Esophagus muscularis mucosa (tissue), 4 donors: ENCODE results near the gene MS4A15. TPM values are rescaled to one million over a fixed set of nuclear protein-coding genes. Genes with fewer than 3 reads are reported as not detected.

Experiments
- DNase-seq: peaks from one replicate; pipeline ENCODE4 v3.0.0-alpha.2; 2017; ENCODE audit errors: extremely low spot score
- H3K27ac ChIP-seq, 4 donors: fragments of 200-600 bp; sonication (generic); replicated peaks in 1 of 4; 1 replicate in 3 of 4; 2 replicates in 1 of 4; pipeline ENCODE4 v1.5.1; 2016 to 2019; ENCODE audit warnings: mild to moderate bottlenecking in 1 of 4
- H3K27me3 ChIP-seq, 4 donors: fragments of 200-600 bp; sonication (generic); one replicate each; pipeline versions ENCODE4 v1.5.1 to v1.6.0; 2016 to 2019
- H3K36me3 ChIP-seq, 4 donors: fragments of 200-600 bp; sonication (generic); one replicate each; pipeline ENCODE4 v1.5.1; 2016 to 2019
- H3K4me1 ChIP-seq, 4 donors: fragments of 200-600 bp; sonication (generic); one replicate each; pipeline ENCODE4 v1.5.1; 2016 to 2019
- H3K4me3 ChIP-seq, 4 donors: fragments of 200-600 bp; sonication (generic); 1 replicate in 2 of 4; 2 replicates in 2 of 4; pipeline ENCODE4 v1.5.1; 2016 to 2019; ENCODE audit warnings: mild to moderate bottlenecking in 4 of 4, moderate library complexity in 1 of 4
- H3K9me3 ChIP-seq, 4 donors: fragments of 200-600 bp; sonication (generic); 1 replicate in 3 of 4; 2 replicates in 1 of 4; pipeline ENCODE4 v1.5.1; 2016 to 2019
- CTCF ChIP-seq, 3 experiments: fragments of 200-600 bp in 2 of 3; fragments of 450-650 bp in 1 of 3; sonication (generic) in 2 of 3; IDR thresholded peaks; one replicate each; pipeline ENCODE4 v1.5.1; 2017 to 2019; ENCODE audit warnings: antibody characterized with exemption in 3 of 3, mild to moderate bottlenecking in 2 of 3, moderate library complexity in 1 of 3
- EP300 ChIP-seq: sonication (generic); formaldehyde crosslinking; IDR thresholded peaks from one replicate; pipeline ENCODE4 v1.6.1; 2017; ENCODE audit warnings: antibody characterized with exemption
- POLR2A ChIP-seq: fragments of 450-650 bp; IDR thresholded peaks from one replicate; pipeline ENCODE4 v1.6.1; 2017; ENCODE audit warnings: antibody characterized with exemption, moderate library complexity, mild to moderate bottlenecking, low read depth
- POLR2AphosphoS5 ChIP-seq, 2 donors: sonication (generic); formaldehyde crosslinking; IDR thresholded peaks; one replicate each; pipeline ENCODE4 v1.6.1; 2017; ENCODE audit warnings: antibody characterized with exemption in 2 of 2
- WGBS: methylation state at CpG from one replicate; pipeline ENCODE4 v1.1.5; 2018; 5-methylcytosine and 5-hydroxymethylcytosine counted together
- intact Hi-C: fragments of 100-400 bp; cut with DNase I; formaldehyde crosslinking; loops from one replicate; pipeline ENCODE4 v1.15.1; 2023
- total RNA-seq, 4 donors: library from RNA; depleted of rRNA; stranded (reverse); fragments of >200 nt; gene quantifications; one replicate each; pipeline versions ENCODE4 v1.1.0 to v1.2.1, GENCODE V29; 2016

MS4A15 gene
- total RNA-seq, 4 donors from 2014 or later, result 0.40 to 0.52 TPM; not detected in 2

- intact Hi-C loops, result no loop called here
- 47% methylated on average over 4 of the region's 4 CpGs for WGBS
- H3K4me3 ChIP-seq, result no peak overlapping the region
- TF ChIP-seq EP300, result no peak
- TF ChIP-seq POLR2AphosphoS5 (IDR thresholded peaks at IDR 0.05), result no peak
- no peak for TF ChIP-seq CTCF (IDR thresholded peaks at IDR 0.05)
- no peak for TF ChIP-seq POLR2A
- H3K27ac ChIP-seq, result no peak overlapping the region
- no peaks in the 10 kb centered on the region for H3K36me3 ChIP-seq
- peaks cover 0 to 37% (median 0%) of the 10 kb centered on the region in 4 donors for H3K27me3 ChIP-seq
- H3K4me1 ChIP-seq, result no peaks in the 10 kb centered on the region
- DNase-seq, result no peak
- H3K9me3 ChIP-seq, result no peaks in the 10 kb centered on the region
These were observed 4.9 kb downstream of the MS4A15 start for GRCh38 chr11:60761436-60762190.

- Histone ChIP-seq H3K27ac (no peak overlapping the region), H3K4me1 (peaks cover 0 to 4% (median 0%) of the 10 kb centered on the region in 4 donors), H3K27me3 (peaks cover 0 to 42% (median 2%) of the 10 kb centered on the region in 4 donors), H3K9me3 (no peaks in the 10 kb centered on the region), H3K4me3 (no peak overlapping the region), H3K36me3 (no peaks in the 10 kb centered on the region)
- no peak for DNase-seq
- TF ChIP-seq EP300, result no peak
- TF ChIP-seq CTCF (IDR thresholded peaks at IDR 0.05), result no peak
- TF ChIP-seq POLR2AphosphoS5 (IDR thresholded peaks at IDR 0.05), result no peak
- TF ChIP-seq POLR2A, result no peak
- WGBS, result 62% methylated on average over 11 of the region's 11 CpGs
- intact Hi-C loops, result no loop called here
These were observed 6.4 kb downstream of the MS4A15 start for GRCh38 chr11:60762851-60763691.

GRCh38 chr11:60763692-60764369 is 7.2 kb downstream of the MS4A15 start:
- WGBS, result 93% methylated on average over 11 of the region's 11 CpGs
- Histone ChIP-seq H3K27me3 (peaks cover 0 to 47% (median 2%) of the 10 kb centered on the region in 4 donors), H3K9me3 (no peaks in the 10 kb centered on the region), H3K4me3 (no peak overlapping the region), H3K36me3 (no peaks in the 10 kb centered on the region), H3K4me1 (peaks cover 0 to 4% (median 0%) of the 10 kb centered on the region in 4 donors), H3K27ac (no peak overlapping the region)
- DNase-seq, result no peak
- TF ChIP-seq EP300 (no peak), POLR2AphosphoS5 (IDR thresholded peaks at IDR 0.05) (no peak), CTCF (IDR thresholded peaks at IDR 0.05) (no peak), POLR2A (no peak)
- intact Hi-C loops, result no loop called here

GRCh38 chr11:60764879-60765278 is 8.2 kb downstream of the MS4A15 start:
- no peak for DNase-seq
- H3K4me1 ChIP-seq, result peaks cover 0 to 4% (median 0%) of the 10 kb centered on the region in 4 donors
- no peak overlapping the region for H3K4me3 ChIP-seq
- peaks cover 0 to 51% (median 2%) of the 10 kb centered on the region in 4 donors for H3K27me3 ChIP-seq
- no peaks in the 10 kb centered on the region for H3K36me3 ChIP-seq
- intact Hi-C loops, result no loop called here
- no peak overlapping the region for H3K27ac ChIP-seq
- no peak for TF ChIP-seq CTCF (IDR thresholded peaks at IDR 0.05)
- no peak for TF ChIP-seq POLR2AphosphoS5 (IDR thresholded peaks at IDR 0.05)
- no peak for TF ChIP-seq EP300
- TF ChIP-seq POLR2A, result no peak
- WGBS, result 38% methylated on average over 1 of the region's 1 CpG
- no peaks in the 10 kb centered on the region for H3K9me3 ChIP-seq
